VCaP (cell line): ENCODE data around the gene PVR.
A peak's percentile ranks its signal among the peaks of the same experiment; 100 is the strongest.

ENCODE experiments used
- H3K27ac ChIP-seq: fragments of 450-650 bp; 2 replicates; pipeline ENCODE4 v1.5.1; 2017
- CTCF ChIP-seq: fragments of 450-650 bp; conservative IDR thresholded peaks from 2 replicates; pipeline ENCODE4 v1.5.1; 2017; ENCODE audit warnings: mild to moderate bottlenecking, moderate library complexity

PVR gene

GRCh38 chr19:44686896-44687295 is 43.2 kb downstream of the PVR start:
- no peak for TF ChIP-seq CTCF
- no peak overlapping the region for H3K27ac ChIP-seq

GRCh38 chr19:44687888-44688287 is 44.2 kb downstream of the PVR start:
- TF ChIP-seq CTCF: no peak
- H3K27ac ChIP-seq: no peak overlapping the region

GRCh38 chr19:44689290-44690130 is 45.8 kb downstream of the PVR start:
- peak overlapping the region; percentile 97; the same call in 1 of the 2 replicates for H3K27ac ChIP-seq
- TF ChIP-seq CTCF: peak; percentile 97

GRCh38 chr19:44690131-44690440 is 46.4 kb downstream of the PVR start:
- no peak for TF ChIP-seq CTCF
- H3K27ac ChIP-seq: peak overlapping the region; percentile 97; the same call in 1 of the 2 replicates

GRCh38 chr19:44692379-44692721 is 48.6 kb downstream of the PVR start:
- H3K27ac ChIP-seq: peak overlapping the region; percentile 97
- no peak for TF ChIP-seq CTCF

GRCh38 chr19:44694184-44694579 is 50.5 kb downstream of the PVR start:
- TF ChIP-seq CTCF: peak; percentile 30; the same call in 1 of the 2 replicates

GRCh38 chr19:44696939-44697669 is 53.4 kb downstream of the PVR start:
- no peak for TF ChIP-seq CTCF
- peak overlapping the region; percentile 97 for H3K27ac ChIP-seq

More at GRCh38 chr19:44694184-44694579, 50.5 kb downstream of the PVR start:
- peak overlapping the region; percentile 97 for H3K27ac ChIP-seq
